HEK293 (cell line): ENCODE results near the gene PARP9.

Source experiments
- EGR2 ChIP-seq: fragments of 450-650 bp; formaldehyde crosslinking; IDR thresholded peaks from 2 replicates; pipeline ENCODE4 v1.5.1; 2016; ENCODE audit warnings: low read depth, missing biosample characterization, missing genetic modification characterization
- ELK4 ChIP-seq: IDR thresholded peaks from 2 replicates; pipeline ENCODE4 v1.6.1; 2011; ENCODE audit warnings: mild to moderate bottlenecking, low read depth, low read length, borderline replicate concordance
- OSR2 ChIP-seq: fragments of 450-650 bp; formaldehyde crosslinking; IDR thresholded peaks from 2 replicates; pipeline ENCODE4 v1.5.1; 2016; ENCODE audit warnings: missing biosample characterization, missing genetic modification characterization
- PATZ1 ChIP-seq: fragments of 450-650 bp; formaldehyde crosslinking; IDR thresholded peaks from 2 replicates; pipeline ENCODE4 v1.5.1; 2016; ENCODE audit warnings: missing biosample characterization, missing genetic modification characterization
- PRDM1 ChIP-seq: fragments of 450-650 bp; formaldehyde crosslinking; IDR thresholded peaks from 2 replicates; pipeline ENCODE4; 2016; ENCODE audit warnings: missing biosample characterization, missing genetic modification characterization
- RBAK ChIP-seq: fragments of 450-650 bp; formaldehyde crosslinking; IDR thresholded peaks from 2 replicates; pipeline ENCODE4 v1.5.1; 2016; ENCODE audit warnings: missing biosample characterization, missing genetic modification characterization
- SETDB1 ChIP-seq: IDR thresholded peaks from one replicate; pipeline ENCODE4 v1.6.1; 2017; ENCODE audit warnings: mild to moderate bottlenecking, low read length, moderate library complexity, mixed read lengths; ENCODE audit not compliant: insufficient read length
- ZBTB44 ChIP-seq: fragments of 450-650 bp; IDR thresholded peaks from 2 replicates; pipeline ENCODE4 v1.5.1; 2018; ENCODE audit warnings: missing biosample characterization, mild to moderate bottlenecking, missing genetic modification characterization
- ZNF10 ChIP-seq: fragments of 450-650 bp; formaldehyde crosslinking; IDR thresholded peaks from 2 replicates; pipeline ENCODE4 v1.5.1; 2017; ENCODE audit warnings: missing biosample characterization, missing genetic modification characterization
- ZNF16 ChIP-seq: fragments of 450-650 bp; formaldehyde crosslinking; IDR thresholded peaks from 2 replicates; pipeline ENCODE4 v1.5.1; 2016; ENCODE audit warnings: low read depth, missing biosample characterization, missing genetic modification characterization
- ZNF184 ChIP-seq: fragments of 450-650 bp; IDR thresholded peaks from 2 replicates; pipeline ENCODE4 v1.5.1; 2018; ENCODE audit warnings: missing biosample characterization, mild to moderate bottlenecking, missing genetic modification characterization
- ZNF280D ChIP-seq: fragments of 450-650 bp; formaldehyde crosslinking; IDR thresholded peaks from 2 replicates; pipeline ENCODE4 v1.5.1; 2016; ENCODE audit warnings: missing biosample characterization, missing genetic modification characterization
- ZNF311 ChIP-seq: fragments of 450-650 bp; formaldehyde crosslinking; IDR thresholded peaks from 2 replicates; pipeline ENCODE4 v1.5.1; 2017; ENCODE audit warnings: missing biosample characterization, missing genetic modification characterization, borderline replicate concordance
- ZNF335 ChIP-seq: fragments of 450-650 bp; formaldehyde crosslinking; conservative IDR thresholded peaks from 2 replicates; pipeline ENCODE4 v1.5.1; 2016; ENCODE audit warnings: missing biosample characterization, missing genetic modification characterization
- ZNF354C ChIP-seq: fragments of 450-650 bp; formaldehyde crosslinking; IDR thresholded peaks from 2 replicates; pipeline ENCODE4 v1.5.1; 2016; ENCODE audit warnings: missing biosample characterization, missing genetic modification characterization, low read depth, borderline replicate concordance
- ZNF423 ChIP-seq: fragments of 450-650 bp; formaldehyde crosslinking; IDR thresholded peaks from 2 replicates; pipeline ENCODE4 v1.5.1; 2016; ENCODE audit warnings: missing biosample characterization, missing genetic modification characterization
- ZNF561 ChIP-seq: fragments of 450-650 bp; IDR thresholded peaks from 2 replicates; pipeline ENCODE4 v1.5.1; 2018; ENCODE audit warnings: missing biosample characterization, missing genetic modification characterization, borderline replicate concordance
- ZNF654 ChIP-seq: fragments of 450-650 bp; formaldehyde crosslinking; IDR thresholded peaks from 2 replicates; pipeline ENCODE4 v1.5.1; 2016; ENCODE audit warnings: low read depth, missing biosample characterization, missing genetic modification characterization
- ZNF670 ChIP-seq: fragments of 450-650 bp; formaldehyde crosslinking; IDR thresholded peaks from 2 replicates; pipeline ENCODE4 v1.5.1; 2016; ENCODE audit warnings: missing biosample characterization, missing genetic modification characterization, low read depth
- ZNF76 ChIP-seq: fragments of 450-650 bp; formaldehyde crosslinking; IDR thresholded peaks from 2 replicates; pipeline ENCODE4; 2016; ENCODE audit warnings: low read depth, missing biosample characterization, missing genetic modification characterization, borderline replicate concordance
- ZNF785 ChIP-seq: fragments of 450-650 bp; formaldehyde crosslinking; IDR thresholded peaks from 2 replicates; pipeline ENCODE4 v1.5.1; 2016; ENCODE audit warnings: missing biosample characterization, missing genetic modification characterization
- TF ChIP-seq, protein P1 (sequence below): fragments of 450-650 bp; formaldehyde crosslinking; IDR thresholded peaks from 2 replicates; pipeline ENCODE4 v1.5.1; 2016; ENCODE audit warnings: missing biosample characterization, missing genetic modification characterization
- TF ChIP-seq, protein P2 (sequence below): fragments of 450-650 bp; formaldehyde crosslinking; IDR thresholded peaks from 2 replicates; pipeline ENCODE4 v1.5.1; 2016; ENCODE audit warnings: missing biosample characterization, missing genetic modification characterization
- TF ChIP-seq, protein P3 (sequence below): fragments of 450-650 bp; formaldehyde crosslinking; IDR thresholded peaks from 2 replicates; pipeline ENCODE4 v1.5.1; 2016; ENCODE audit warnings: missing biosample characterization, missing genetic modification characterization
- TF ChIP-seq, protein P4 (sequence below): fragments of 450-650 bp; formaldehyde crosslinking; IDR thresholded peaks from 2 replicates; pipeline ENCODE4 v1.5.1; 2016; ENCODE audit warnings: missing biosample characterization, missing genetic modification characterization

Gene PARP9

GRCh38 chr3:122564155-122564912, at the start of gene PARP9, which contains the start of gene DTX3L (continued):
- no peak for TF ChIP-seq ZBTB44 (tag by site-specific recombination)
- no peak for TF ChIP-seq RBAK (tag by site-specific recombination)
- TF ChIP-seq ZNF561 (tag by site-specific recombination): peak; percentile 57; the same call in 1 of the 2 replicates
- TF ChIP-seq, protein P1, sequence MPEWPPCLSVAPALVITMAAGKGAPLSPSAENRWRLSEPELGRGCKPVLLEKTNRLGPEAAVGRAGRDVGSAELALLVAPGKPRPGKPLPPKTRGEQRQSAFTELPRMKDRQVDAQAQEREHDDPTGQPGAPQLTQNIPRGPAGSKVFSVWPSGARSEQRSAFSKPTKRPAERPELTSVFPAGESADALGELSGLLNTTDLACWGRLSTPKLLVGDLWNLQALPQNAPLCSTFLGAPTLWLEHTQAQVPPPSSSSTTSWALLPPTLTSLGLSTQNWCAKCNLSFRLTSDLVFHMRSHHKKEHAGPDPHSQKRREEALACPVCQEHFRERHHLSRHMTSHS (tag by site-specific recombination): no peak
- peak; percentile 87 for TF ChIP-seq PATZ1 (tag by site-specific recombination)
- TF ChIP-seq ZNF311: no peak
- TF ChIP-seq ZNF423 (tag by site-specific recombination): no peak
- no peak for TF ChIP-seq SETDB1
- TF ChIP-seq, protein P2, sequence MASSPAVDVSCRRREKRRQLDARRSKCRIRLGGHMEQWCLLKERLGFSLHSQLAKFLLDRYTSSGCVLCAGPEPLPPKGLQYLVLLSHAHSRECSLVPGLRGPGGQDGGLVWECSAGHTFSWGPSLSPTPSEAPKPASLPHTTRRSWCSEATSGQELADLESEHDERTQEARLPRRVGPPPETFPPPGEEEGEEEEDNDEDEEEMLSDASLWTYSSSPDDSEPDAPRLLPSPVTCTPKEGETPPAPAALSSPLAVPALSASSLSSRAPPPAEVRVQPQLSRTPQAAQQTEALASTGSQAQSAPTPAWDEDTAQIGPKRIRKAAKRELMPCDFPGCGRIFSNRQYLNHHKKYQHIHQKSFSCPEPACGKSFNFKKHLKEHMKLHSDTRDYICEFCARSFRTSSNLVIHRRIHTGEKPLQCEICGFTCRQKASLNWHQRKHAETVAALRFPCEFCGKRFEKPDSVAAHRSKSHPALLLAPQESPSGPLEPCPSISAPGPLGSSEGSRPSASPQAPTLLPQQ (tag by site-specific recombination): 0 out of 2 replicates have a peak, but pooled peaks have one; percentile 62
- peak; percentile 71 for TF ChIP-seq ZNF335 (tag by site-specific recombination)
- no peak for TF ChIP-seq ELK4
- no peak for TF ChIP-seq ZNF10
- TF ChIP-seq ZNF184 (tag by site-specific recombination): no peak
- TF ChIP-seq ZNF280D: no peak
- no peak for TF ChIP-seq ZNF785 (tag by site-specific recombination)
- TF ChIP-seq ZNF670 (tag by site-specific recombination): no peak
- peak; percentile 27; the same call in 1 of the 2 replicates for TF ChIP-seq ZNF76 (tag by site-specific recombination)
- TF ChIP-seq ZNF354C (tag by site-specific recombination): no peak
- no peak for TF ChIP-seq ZNF654 (tag by site-specific recombination)
- TF ChIP-seq EGR2 (tag by site-specific recombination): peak; percentile 16; the same call in 1 of the 2 replicates
- peak; percentile 41; the same call in 1 of the 2 replicates for TF ChIP-seq PRDM1 (tag by site-specific recombination)
- TF ChIP-seq, protein P3, sequence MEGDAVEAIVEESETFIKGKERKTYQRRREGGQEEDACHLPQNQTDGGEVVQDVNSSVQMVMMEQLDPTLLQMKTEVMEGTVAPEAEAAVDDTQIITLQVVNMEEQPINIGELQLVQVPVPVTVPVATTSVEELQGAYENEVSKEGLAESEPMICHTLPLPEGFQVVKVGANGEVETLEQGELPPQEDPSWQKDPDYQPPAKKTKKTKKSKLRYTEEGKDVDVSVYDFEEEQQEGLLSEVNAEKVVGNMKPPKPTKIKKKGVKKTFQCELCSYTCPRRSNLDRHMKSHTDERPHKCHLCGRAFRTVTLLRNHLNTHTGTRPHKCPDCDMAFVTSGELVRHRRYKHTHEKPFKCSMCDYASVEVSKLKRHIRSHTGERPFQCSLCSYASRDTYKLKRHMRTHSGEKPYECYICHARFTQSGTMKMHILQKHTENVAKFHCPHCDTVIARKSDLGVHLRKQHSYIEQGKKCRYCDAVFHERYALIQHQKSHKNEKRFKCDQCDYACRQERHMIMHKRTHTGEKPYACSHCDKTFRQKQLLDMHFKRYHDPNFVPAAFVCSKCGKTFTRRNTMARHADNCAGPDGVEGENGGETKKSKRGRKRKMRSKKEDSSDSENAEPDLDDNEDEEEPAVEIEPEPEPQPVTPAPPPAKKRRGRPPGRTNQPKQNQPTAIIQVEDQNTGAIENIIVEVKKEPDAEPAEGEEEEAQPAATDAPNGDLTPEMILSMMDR (tag by site-specific recombination): no peak
- no peak for TF ChIP-seq ZNF16
- no peak for TF ChIP-seq OSR2 (tag by site-specific recombination)
- TF ChIP-seq, protein P4, sequence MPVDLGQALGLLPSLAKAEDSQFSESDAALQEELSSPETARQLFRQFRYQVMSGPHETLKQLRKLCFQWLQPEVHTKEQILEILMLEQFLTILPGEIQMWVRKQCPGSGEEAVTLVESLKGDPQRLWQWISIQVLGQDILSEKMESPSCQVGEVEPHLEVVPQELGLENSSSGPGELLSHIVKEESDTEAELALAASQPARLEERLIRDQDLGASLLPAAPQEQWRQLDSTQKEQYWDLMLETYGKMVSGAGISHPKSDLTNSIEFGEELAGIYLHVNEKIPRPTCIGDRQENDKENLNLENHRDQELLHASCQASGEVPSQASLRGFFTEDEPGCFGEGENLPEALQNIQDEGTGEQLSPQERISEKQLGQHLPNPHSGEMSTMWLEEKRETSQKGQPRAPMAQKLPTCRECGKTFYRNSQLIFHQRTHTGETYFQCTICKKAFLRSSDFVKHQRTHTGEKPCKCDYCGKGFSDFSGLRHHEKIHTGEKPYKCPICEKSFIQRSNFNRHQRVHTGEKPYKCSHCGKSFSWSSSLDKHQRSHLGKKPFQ: no peak
